Dendritic cell treated with granulocyte-macrophage colony-stimulating factor and Interleukin-4, amounts not matched to agents 40 ng/mL and 50 ng/mL, for 4 days (primary cell): ENCODE results near the gene DCAF10.
A peak's percentile ranks its signal among the peaks of the same experiment; 100 is the strongest.
"Not testable (repeated sequence)": the region's sequence is repeated elsewhere in the genome, so short reads cannot be mapped to it uniquely, and the experiment has no call there.

Source experiments
- H3K27ac Mint-ChIP-seq: one replicate; pipeline ENCODE4 v1.8.0; 2022; ENCODE audit warnings: mild to moderate bottlenecking, mixed read lengths
- H3K27me3 Mint-ChIP-seq: one replicate; pipeline ENCODE4 v1.8.0; 2022; ENCODE audit warnings: mild to moderate bottlenecking, mixed read lengths
- H3K36me3 Mint-ChIP-seq: one replicate; pipeline ENCODE4 v1.8.0; 2022; ENCODE audit warnings: low read depth, mixed read lengths
- H3K4me1 Mint-ChIP-seq: one replicate; pipeline ENCODE4 v1.8.0; 2022; ENCODE audit warnings: low read depth, mixed read lengths
- H3K4me3 Mint-ChIP-seq: one replicate; pipeline ENCODE4 v1.8.0; 2022; ENCODE audit warnings: mild to moderate bottlenecking, moderate library complexity, mixed read lengths
- H3K9me3 Mint-ChIP-seq: one replicate; pipeline ENCODE4 v1.8.0; 2022; ENCODE audit warnings: mixed read lengths
- intact Hi-C: fragments of 100-400 bp; cut with micrococcal nuclease; formaldehyde crosslinking; loops from one replicate; pipeline ENCODE4 v1.15.0; 2022

The DCAF10 gene

DNA sequence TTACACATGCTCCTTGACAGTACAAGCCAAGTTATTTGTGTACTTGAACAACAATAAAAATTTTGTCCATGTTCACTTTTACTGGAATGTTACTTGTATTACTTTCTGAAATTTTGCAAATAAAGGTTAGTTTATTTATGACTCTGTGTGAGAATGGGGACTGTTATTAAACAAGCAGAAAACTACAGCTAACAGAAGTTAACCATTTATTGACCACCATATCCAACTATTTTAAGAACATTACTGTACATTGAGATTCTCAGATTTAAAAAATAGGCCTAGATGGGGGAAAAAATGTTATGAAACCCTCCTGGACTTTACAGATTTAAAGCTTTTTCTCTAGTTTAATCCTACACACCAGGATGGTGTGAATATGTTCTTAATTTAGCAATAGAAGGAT, 101.5 kb downstream of the DCAF10 start:
- no peak overlapping the region for H3K27ac Mint-ChIP-seq
- intact Hi-C loops, result loop anchor here (10.0 kb wide), 1 partner anchor 493 kb away; the partner anchor contains the start of gene ALDH1B1
- H3K4me3 Mint-ChIP-seq, result no peak overlapping the region
- H3K4me1 Mint-ChIP-seq, result peaks cover 25% of the 10 kb centered on the region
- H3K27me3 Mint-ChIP-seq, result no peaks in the 10 kb centered on the region
- H3K36me3 Mint-ChIP-seq, result peaks cover 38% of the 10 kb centered on the region
- no peaks in the 10 kb centered on the region for H3K9me3 Mint-ChIP-seq

DNA sequence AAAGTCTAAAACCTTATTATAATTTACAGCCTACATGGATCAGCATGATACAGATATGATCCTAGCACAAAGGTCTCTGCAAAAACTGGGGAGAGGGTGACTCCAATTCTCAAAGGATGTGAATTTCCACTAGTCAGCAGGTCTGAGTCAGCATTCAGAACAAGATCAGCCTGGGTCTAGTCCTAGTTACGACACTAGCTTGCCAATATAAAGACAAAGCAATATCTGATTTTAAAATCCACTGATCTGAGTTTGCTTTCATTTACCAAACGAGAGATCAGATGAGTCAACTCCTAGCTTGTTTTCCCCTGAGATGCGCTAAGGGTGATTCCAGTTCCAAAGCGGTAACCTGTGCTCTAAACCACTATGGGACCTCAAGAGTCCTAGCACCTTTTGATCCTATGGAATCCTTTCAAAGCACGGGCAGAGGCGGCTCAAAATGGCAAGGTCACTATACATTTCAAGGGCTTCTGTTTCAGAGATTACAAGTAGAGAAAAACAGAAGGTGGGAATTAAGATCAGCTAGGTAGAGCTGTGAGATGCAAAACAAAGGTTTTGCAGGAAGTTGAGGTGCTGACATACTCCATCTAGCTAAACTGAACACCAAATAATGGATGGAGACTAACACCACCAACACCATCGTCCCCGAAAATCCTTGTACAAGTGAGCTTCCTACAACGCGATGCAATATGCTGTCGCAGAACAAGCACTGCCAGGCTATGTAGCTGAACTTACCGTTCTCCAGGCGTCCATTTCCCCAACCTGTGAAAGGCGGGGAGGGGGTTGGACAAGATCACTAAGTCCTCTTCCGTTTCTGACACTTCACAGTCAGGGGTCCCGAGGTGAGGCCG, 102.4 kb downstream of the DCAF10 start:
- Mint-ChIP-seq H3K27me3 (no peaks in the 10 kb centered on the region), H3K36me3 (peaks cover 32% of the 10 kb centered on the region), H3K4me3 (peak overlapping the region; percentile 93), H3K4me1 (peaks cover 20% of the 10 kb centered on the region), H3K9me3 (no peaks in the 10 kb centered on the region), H3K27ac (peak overlapping the region; percentile 90)
- intact Hi-C loops, result loop anchor here (10.0 kb wide), 1 partner anchor 492 kb away; the partner anchor contains the start of gene ALDH1B1

DNA sequence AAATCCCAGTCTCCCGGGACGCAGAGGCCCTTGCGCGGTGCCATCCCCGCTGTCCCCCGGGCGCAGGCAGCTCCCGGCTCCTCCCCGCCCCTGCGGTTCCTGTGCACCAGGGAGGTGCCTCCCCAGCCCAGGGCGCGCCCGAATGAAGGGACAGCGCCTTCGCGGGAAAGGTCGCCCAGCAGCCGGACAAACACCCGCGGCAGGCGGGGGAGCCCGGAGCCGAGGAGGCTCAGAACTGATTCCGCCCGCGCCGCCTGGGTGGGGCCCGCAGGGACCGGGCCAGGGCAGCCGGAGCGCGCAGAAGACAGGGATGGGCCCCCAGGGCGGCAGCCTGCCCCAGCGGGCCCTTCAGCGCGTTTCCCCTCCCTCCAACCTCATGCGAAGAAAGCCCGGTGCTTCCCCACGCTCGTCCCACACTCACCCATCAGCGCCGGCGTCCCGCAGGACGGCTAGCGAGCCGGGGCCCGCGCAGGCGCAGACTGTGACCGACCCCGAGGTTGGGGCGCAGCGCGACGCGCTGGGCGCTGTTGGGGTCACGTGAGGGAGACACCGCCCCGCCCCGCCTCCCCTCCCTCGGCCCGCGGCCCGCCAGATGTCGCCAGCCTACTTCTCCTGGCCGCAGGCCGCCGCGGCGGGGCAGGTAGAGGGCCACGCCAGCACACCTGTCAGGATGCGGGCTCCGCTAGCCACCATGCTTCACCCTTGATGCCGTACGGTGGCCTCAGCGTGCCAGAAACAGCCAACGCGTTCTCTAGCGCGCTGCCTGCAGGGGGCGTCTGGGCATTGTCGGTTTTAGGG, 103.2 kb downstream of the DCAF10 start, which contains the start of gene SLC25A51:
Gene SLC25A51, minus strand, starts transcription at position 481 of the 798 bp plus-strand sequence. CDS start 15,577 bp downstream, outside the sequence.
- Mint-ChIP-seq H3K27ac (peak within 1 kb of the TSS; percentile 90), H3K4me3 (peak within 1 kb of the TSS; percentile 93), H3K27me3 (no peaks in the 10 kb centered on the region), H3K36me3 (peaks cover 25% of the 10 kb centered on the region), H3K4me1 (peaks cover 28% of the 10 kb centered on the region), H3K9me3 (no peaks in the 10 kb centered on the region)
- intact Hi-C loops, result loop anchor here (2.0 to 10.0 kb wide), 3 partner anchors 165 to 491 kb away; partner anchors contain the start of genes ALDH1B1 and SHB

GRCh38 chr9:37904445-37905130, 104.0 kb downstream of the DCAF10 start:
- peak overlapping the region; percentile 93 for H3K4me3 Mint-ChIP-seq
- H3K9me3 Mint-ChIP-seq, result no peaks in the 10 kb centered on the region
- H3K4me1 Mint-ChIP-seq, result peaks cover 35% of the 10 kb centered on the region
- H3K27ac Mint-ChIP-seq, result peak overlapping the region; percentile 90
- intact Hi-C loops, result loop anchor here (2.0 to 10.0 kb wide), 3 partner anchors 164 to 490 kb away; partner anchors contain the start of genes ALDH1B1 and SHB
- no peaks in the 10 kb centered on the region for H3K27me3 Mint-ChIP-seq
- H3K36me3 Mint-ChIP-seq, result peaks cover 17% of the 10 kb centered on the region

DNA sequence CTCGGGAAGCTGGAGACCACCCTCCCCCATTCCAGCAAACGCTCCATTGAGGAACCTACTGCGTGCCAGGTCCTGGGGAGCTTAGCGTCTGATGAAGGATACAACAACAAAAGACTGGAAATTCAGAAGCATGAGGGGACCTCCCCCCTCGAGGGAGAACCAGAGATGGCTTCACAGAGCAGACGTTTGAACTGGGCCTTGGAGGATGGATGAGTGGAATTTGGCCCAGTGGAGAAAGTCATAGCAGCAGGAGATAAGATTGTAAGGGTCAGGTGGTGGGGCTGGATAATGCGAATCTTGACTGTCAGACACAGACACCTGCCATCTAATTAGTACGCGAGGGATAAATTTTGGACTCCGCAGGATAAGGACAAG, 104.5 kb downstream of the DCAF10 start:
- Mint-ChIP-seq H3K27me3 (no peaks in the 10 kb centered on the region), H3K4me3 (no peak overlapping the region), H3K27ac (peak overlapping the region; percentile 90), H3K4me1 (peaks cover 39% of the 10 kb centered on the region), H3K9me3 (no peaks in the 10 kb centered on the region), H3K36me3 (peaks cover 13% of the 10 kb centered on the region)
- intact Hi-C loops, result loop anchor here (2.0 to 10.0 kb wide), 3 partner anchors 164 to 490 kb away; partner anchors contain the start of genes ALDH1B1 and SHB

DNA sequence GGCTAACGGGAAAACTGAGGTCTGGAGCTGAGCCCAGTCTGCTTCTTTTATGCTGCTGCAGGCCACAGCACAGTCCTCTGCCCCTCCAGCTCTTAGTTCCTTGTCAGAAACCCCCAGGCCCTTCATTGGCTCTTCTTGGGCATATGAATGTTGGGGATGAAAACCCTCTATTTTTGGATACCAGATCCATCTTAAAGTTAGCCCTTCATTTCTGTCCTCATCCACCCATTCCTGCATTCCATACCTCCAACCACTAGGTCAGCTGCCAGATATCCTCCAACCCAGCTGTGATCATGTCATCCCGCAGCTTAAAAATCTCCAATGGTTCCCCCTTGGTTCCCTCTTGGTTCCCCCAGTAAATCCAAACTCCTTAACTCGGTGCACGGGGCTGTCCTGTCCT, 105.2 kb downstream of the DCAF10 start:
- H3K9me3 Mint-ChIP-seq, result no peaks in the 10 kb centered on the region
- intact Hi-C loops, result loop anchor here (2.0 to 10.0 kb wide), 3 partner anchors 163 to 489 kb away; partner anchors contain the start of genes ALDH1B1 and SHB
- H3K27me3 Mint-ChIP-seq, result no peaks in the 10 kb centered on the region
- H3K4me1 Mint-ChIP-seq, result peaks cover 35% of the 10 kb centered on the region
- H3K4me3 Mint-ChIP-seq, result no peak overlapping the region
- H3K27ac Mint-ChIP-seq, result no peak overlapping the region
- H3K36me3 Mint-ChIP-seq, result peaks cover 7% of the 10 kb centered on the region

DNA sequence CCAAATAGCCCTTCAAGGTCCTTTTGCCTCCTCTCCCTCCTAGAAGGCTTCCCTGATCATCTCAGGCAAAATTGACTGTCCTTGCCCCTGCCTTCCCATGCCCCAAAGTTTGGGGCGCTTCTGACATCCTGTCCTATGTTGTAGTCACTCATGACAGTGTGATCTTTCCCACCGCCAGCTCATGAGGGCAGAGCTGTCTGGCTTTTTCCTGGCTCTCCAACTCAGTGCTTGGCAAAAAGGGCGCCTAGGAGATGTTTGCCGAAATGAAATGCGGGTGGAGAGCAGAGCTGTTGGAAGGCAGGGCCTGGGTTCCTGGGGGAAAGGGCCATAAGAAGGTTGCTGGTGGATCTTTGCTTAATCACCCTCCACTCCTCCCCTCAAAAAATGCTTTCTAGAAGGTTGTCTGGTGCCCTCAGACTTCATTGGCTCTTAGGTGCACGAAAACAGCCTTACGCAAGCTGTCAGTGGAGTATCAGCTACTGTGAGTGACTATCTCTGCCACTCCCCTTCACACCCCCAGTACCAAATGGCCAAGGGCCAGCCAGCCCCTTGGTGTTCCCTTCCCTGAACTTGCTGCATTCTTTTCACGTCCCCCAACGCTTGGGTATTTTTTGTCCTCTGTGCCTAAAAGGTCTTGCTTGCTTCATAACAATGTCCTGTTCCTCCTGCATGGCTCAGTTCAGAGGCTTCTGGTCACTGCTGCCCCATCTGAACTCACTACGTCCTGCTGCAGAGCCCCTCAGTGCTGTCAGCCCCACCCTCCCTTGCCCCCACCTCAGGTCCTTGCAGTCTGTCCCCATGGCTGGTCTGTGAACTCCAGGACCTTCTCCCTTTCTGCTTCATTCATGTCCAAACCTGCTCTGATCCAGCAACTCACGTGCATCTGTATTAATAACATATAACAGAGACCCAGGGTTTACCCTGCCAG, 106.0 kb downstream of the DCAF10 start:
- Mint-ChIP-seq H3K9me3 (no peaks in the 10 kb centered on the region), H3K4me1 (peaks cover 40% of the 10 kb centered on the region), H3K27me3 (no peaks in the 10 kb centered on the region), H3K4me3 (no peak overlapping the region), H3K27ac (no peak overlapping the region), H3K36me3 (no peaks in the 10 kb centered on the region)
- intact Hi-C loops, result loop anchor here (10.0 kb wide), 1 partner anchor 488 kb away; the partner anchor contains the start of gene ALDH1B1

- no peaks in the 10 kb centered on the region for H3K36me3 Mint-ChIP-seq
- no peak overlapping the region for H3K4me3 Mint-ChIP-seq
- peaks cover 39% of the 10 kb centered on the region for H3K4me1 Mint-ChIP-seq
- no peak overlapping the region for H3K27ac Mint-ChIP-seq
- intact Hi-C loops, result loop anchor here (10.0 kb wide), 1 partner anchor 487 kb away; the partner anchor contains the start of gene ALDH1B1
- H3K9me3 Mint-ChIP-seq, result no peaks in the 10 kb centered on the region
- no peaks in the 10 kb centered on the region for H3K27me3 Mint-ChIP-seq
Observed at GRCh38 chr9:37908283-37908682, 107.7 kb downstream of the DCAF10 start.

GRCh38 chr9:37908698-37909186, 108.1 kb downstream of the DCAF10 start:
- intact Hi-C loops, result loop anchor here (10.0 kb wide), 1 partner anchor 486 kb away; the partner anchor contains the start of gene ALDH1B1
- no peaks in the 10 kb centered on the region for H3K9me3 Mint-ChIP-seq
- no peaks in the 10 kb centered on the region for H3K36me3 Mint-ChIP-seq
- H3K4me3 Mint-ChIP-seq, result no peak overlapping the region
- peaks cover 42% of the 10 kb centered on the region for H3K4me1 Mint-ChIP-seq
- H3K27ac Mint-ChIP-seq, result no peak overlapping the region
- H3K27me3 Mint-ChIP-seq, result no peaks in the 10 kb centered on the region

GRCh38 chr9:37909326-37909725, 108.7 kb downstream of the DCAF10 start:
- intact Hi-C loops, result loop anchor here (10.0 kb wide), 1 partner anchor 485 kb away; the partner anchor contains the start of gene ALDH1B1
- no peak overlapping the region for H3K4me3 Mint-ChIP-seq
- no peaks in the 10 kb centered on the region for H3K27me3 Mint-ChIP-seq
- H3K36me3 Mint-ChIP-seq, result no peaks in the 10 kb centered on the region
- H3K4me1 Mint-ChIP-seq, result peaks cover 48% of the 10 kb centered on the region
- no peaks in the 10 kb centered on the region for H3K9me3 Mint-ChIP-seq
- no peak overlapping the region for H3K27ac Mint-ChIP-seq

GRCh38 chr9:37909836-37910235, 109.2 kb downstream of the DCAF10 start:
- intact Hi-C loops, result loop anchor here (5.0 to 10.0 kb wide), 3 partner anchors 163 to 485 kb away; partner anchors contain the start of gene ALDH1B1
- H3K4me3 Mint-ChIP-seq, H3K36me3 Mint-ChIP-seq, H3K9me3 Mint-ChIP-seq, H3K27ac Mint-ChIP-seq, H3K27me3 Mint-ChIP-seq: not testable (repeated sequence)
- peaks cover 45% of the 10 kb centered on the region for H3K4me1 Mint-ChIP-seq

DNA sequence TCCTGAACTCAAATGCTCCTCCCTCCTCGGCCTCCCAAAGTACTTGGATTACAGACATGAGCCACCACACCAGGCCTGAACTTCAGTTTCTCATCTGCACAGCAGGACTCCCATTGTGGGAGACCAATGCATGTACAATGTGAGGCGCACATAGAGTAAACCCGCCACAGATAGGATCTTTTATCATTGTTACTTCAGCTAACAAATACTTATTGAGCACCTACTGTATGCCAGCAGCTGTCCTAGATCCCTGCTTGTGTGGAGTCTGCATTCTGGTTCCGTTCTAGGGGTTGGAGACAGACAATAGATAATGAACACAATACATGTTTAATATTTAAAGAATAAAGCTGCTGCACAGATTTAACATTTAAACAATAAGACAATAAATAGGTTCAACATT, 109.7 kb downstream of the DCAF10 start:
- H3K9me3 Mint-ChIP-seq, result no peaks in the 10 kb centered on the region
- intact Hi-C loops, result loop anchor here (5.0 to 10.0 kb wide), 2 partner anchors 163 to 355 kb away; no protein-coding TSS in a partner anchor
- H3K4me1 Mint-ChIP-seq, result peaks cover 42% of the 10 kb centered on the region
- no peak overlapping the region for H3K27ac Mint-ChIP-seq
- H3K27me3 Mint-ChIP-seq, result no peaks in the 10 kb centered on the region
- H3K36me3 Mint-ChIP-seq, result no peaks in the 10 kb centered on the region
- H3K4me3 Mint-ChIP-seq, result no peak overlapping the region
